Measurements from ENCODE around the gene KRTAP9-1.
"Not testable (repeated sequence)": the region's sequence is repeated elsewhere in the genome, so short reads cannot be mapped to it uniquely, and the experiment has no call there.

KRTAP9-1 gene

DNA sequence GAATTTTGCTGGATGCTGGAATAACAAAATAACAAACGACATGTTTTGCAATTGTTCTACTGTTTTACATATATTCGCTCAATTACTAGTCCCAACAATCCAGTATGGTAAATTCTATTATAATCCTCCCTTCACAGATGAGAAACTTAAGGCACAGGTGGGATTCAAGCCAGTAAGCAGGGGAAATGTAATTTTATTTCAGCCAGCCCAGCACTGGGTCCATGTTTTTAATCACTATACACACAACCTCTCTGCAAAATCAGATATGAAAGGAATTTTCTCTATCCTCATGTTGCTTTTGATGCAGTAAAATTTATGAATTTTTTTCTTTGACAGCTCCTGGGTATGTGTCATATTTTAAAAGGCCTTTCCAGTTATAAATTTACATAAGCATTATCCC lies 44.4 kb upstream of the KRTAP9-1 start:
- TF ChIP-seq SPI1 (IDR thresholded peaks at IDR 0.05; ENCODE audit: borderline replicate concordance, low read depth) (no peak), GABPA (IDR thresholded peaks at IDR 0.05; ENCODE audit: low read depth) (no peak), POLR2AphosphoS5 (IDR thresholded peaks at IDR 0.05; ENCODE audit: low read depth) (no peak)
- TF ChIP-seq, protein P1, sequence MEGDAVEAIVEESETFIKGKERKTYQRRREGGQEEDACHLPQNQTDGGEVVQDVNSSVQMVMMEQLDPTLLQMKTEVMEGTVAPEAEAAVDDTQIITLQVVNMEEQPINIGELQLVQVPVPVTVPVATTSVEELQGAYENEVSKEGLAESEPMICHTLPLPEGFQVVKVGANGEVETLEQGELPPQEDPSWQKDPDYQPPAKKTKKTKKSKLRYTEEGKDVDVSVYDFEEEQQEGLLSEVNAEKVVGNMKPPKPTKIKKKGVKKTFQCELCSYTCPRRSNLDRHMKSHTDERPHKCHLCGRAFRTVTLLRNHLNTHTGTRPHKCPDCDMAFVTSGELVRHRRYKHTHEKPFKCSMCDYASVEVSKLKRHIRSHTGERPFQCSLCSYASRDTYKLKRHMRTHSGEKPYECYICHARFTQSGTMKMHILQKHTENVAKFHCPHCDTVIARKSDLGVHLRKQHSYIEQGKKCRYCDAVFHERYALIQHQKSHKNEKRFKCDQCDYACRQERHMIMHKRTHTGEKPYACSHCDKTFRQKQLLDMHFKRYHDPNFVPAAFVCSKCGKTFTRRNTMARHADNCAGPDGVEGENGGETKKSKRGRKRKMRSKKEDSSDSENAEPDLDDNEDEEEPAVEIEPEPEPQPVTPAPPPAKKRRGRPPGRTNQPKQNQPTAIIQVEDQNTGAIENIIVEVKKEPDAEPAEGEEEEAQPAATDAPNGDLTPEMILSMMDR (IDR thresholded peaks at IDR 0.05; ENCODE audit: insufficient read depth, low read length): no peak
- TF ChIP-seq, protein P2, sequence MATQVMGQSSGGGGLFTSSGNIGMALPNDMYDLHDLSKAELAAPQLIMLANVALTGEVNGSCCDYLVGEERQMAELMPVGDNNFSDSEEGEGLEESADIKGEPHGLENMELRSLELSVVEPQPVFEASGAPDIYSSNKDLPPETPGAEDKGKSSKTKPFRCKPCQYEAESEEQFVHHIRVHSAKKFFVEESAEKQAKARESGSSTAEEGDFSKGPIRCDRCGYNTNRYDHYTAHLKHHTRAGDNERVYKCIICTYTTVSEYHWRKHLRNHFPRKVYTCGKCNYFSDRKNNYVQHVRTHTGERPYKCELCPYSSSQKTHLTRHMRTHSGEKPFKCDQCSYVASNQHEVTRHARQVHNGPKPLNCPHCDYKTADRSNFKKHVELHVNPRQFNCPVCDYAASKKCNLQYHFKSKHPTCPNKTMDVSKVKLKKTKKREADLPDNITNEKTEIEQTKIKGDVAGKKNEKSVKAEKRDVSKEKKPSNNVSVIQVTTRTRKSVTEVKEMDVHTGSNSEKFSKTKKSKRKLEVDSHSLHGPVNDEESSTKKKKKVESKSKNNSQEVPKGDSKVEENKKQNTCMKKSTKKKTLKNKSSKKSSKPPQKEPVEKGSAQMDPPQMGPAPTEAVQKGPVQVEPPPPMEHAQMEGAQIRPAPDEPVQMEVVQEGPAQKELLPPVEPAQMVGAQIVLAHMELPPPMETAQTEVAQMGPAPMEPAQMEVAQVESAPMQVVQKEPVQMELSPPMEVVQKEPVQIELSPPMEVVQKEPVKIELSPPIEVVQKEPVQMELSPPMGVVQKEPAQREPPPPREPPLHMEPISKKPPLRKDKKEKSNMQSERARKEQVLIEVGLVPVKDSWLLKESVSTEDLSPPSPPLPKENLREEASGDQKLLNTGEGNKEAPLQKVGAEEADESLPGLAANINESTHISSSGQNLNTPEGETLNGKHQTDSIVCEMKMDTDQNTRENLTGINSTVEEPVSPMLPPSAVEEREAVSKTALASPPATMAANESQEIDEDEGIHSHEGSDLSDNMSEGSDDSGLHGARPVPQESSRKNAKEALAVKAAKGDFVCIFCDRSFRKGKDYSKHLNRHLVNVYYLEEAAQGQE (IDR thresholded peaks at IDR 0.05; ENCODE audit: insufficient replicate concordance, low read depth): no peak
- H3K27me3 ChIP-seq (ENCODE audit: insufficient read depth, poor library complexity, severe bottlenecking): no peaks in the 10 kb centered on the region
- H3K27ac ChIP-seq (replicated peaks): no peak overlapping the region
- no peak for DNase-seq (ENCODE audit: low read depth in 1 of 2, low spot score in 1 of 2)
- no peak overlapping the region for H3K4me3 ChIP-seq (replicated peaks; ENCODE audit: insufficient read depth, low read length)

DNA sequence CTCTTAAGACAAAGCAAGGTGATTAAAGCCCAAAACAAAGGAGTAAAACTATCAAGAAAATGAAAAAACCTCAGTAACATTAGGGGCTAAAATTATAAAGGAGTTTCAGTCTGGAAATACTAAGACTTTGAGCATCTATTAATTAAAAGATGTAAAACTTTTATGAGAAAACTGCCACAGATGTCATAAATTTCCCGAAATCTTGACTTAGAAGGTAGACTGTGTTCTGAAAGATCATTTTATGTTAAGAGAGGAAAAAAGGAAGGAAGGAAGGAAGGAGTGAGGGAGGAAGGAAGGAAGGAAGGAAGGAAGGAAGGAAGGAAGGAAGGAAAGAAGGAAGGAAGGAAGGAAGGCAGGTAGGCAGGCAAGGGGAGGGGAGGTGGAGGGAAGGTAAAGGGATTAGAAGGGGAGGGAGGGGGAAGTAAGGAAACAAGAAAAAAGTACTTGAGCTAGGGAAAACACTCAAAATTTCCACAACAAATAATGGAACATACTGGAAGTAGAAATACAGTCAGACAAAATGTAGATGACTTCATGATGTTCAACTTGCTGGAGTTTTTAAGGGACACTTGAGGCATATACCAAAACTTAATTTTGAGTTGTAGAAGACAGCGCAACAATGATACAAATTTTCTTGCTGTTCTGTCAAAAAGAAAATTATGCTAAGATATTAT lies 42.0 kb upstream of the KRTAP9-1 start:
- Histone ChIP-seq H3K27me3 (ENCODE audit: insufficient read depth, poor library complexity, severe bottlenecking) (peaks cover 2% of the 10 kb centered on the region), H3K4me3 (replicated peaks; ENCODE audit: insufficient read depth, low read length) (no peak overlapping the region), H3K27ac (replicated peaks) (no peak overlapping the region)
- TF ChIP-seq POLR2AphosphoS5 (IDR thresholded peaks at IDR 0.05; ENCODE audit: low read depth): no peak
- TF ChIP-seq, protein P2 (IDR thresholded peaks at IDR 0.05; ENCODE audit: insufficient replicate concordance, low read depth): no peak
- TF ChIP-seq SPI1 (IDR thresholded peaks at IDR 0.05; ENCODE audit: borderline replicate concordance, low read depth): no peak
- TF ChIP-seq GABPA (IDR thresholded peaks at IDR 0.05; ENCODE audit: low read depth): no peak
- TF ChIP-seq, protein P1 (IDR thresholded peaks at IDR 0.05; ENCODE audit: insufficient read depth, low read length): no peak
- no peak for DNase-seq (ENCODE audit: low read depth in 1 of 2, low spot score in 1 of 2)

DNA sequence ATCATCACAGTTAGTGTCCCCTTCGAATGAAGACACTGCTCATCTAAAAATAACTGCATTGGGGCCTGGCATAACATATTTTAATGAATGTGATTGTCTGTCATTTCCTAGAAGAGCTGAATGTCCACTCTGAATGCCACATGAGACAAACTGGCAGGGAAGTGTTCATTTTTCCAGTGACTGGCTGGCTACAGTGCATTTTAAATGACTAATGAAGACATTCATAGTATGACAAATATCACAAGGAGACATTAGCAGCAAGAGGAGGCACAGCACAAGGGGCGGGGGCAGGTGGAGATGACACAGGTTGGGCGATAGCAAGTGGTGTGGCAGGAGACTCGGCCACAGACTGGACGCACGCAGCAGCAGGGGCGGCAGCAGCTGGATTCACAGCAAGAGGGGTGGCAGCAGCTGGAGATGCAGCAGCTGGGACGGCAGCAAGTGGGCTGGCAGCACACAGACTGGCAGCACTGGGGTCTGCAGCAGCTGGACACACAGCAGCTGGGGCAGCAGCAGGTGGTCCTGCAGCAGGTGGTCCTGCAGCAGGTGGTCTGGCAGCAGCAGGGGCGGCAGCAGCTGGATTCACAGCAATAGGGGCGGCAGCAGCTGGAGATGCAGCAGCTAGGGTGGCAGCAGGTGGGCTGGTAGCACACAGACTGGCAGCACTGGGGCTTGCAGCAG lies 40.6 kb upstream of the KRTAP9-1 start:
- H3K27ac ChIP-seq (replicated peaks); H3K27me3 ChIP-seq (ENCODE audit: insufficient read depth, poor library complexity, severe bottlenecking); H3K4me3 ChIP-seq (replicated peaks; ENCODE audit: insufficient read depth, low read length); DNase-seq (ENCODE audit: low read depth in 1 of 2, low spot score in 1 of 2): not testable (repeated sequence)

DNA sequence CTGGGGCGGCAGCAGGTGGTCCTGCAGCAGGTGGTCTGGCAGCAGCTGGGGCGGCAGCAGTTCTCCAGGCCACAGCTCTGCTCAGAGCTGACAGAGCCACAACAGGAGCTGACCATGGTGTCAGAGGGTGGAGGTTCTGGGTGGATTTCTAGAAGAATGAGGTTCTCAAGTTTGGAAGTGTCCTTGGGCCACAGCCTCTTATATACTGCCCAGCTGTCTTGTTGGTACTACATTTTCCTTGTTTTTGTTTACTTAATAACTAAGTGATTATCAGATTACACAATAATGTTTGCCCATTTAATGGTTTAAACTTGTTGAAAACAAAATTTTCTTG lies 40.1 kb upstream of the KRTAP9-1 start, which contains the start of gene KRTAP4-5:
Gene KRTAP4-5, minus strand, starts transcription at position 174 of the 334 bp plus-strand sequence. Its CDS starts 58 bp downstream, at position 116.
- H3K27ac ChIP-seq (replicated peaks): no peak within 1 kb of the TSS
- TF ChIP-seq, protein P2 (IDR thresholded peaks at IDR 0.05; ENCODE audit: insufficient replicate concordance, low read depth): peak; percentile 37
- TF ChIP-seq, protein P1 (IDR thresholded peaks at IDR 0.05; ENCODE audit: insufficient read depth, low read length): no peak
- H3K4me3 ChIP-seq (replicated peaks; ENCODE audit: insufficient read depth, low read length): no peak within 1 kb of the TSS
- peaks cover 2% of the 10 kb centered on the region for H3K27me3 ChIP-seq (ENCODE audit: insufficient read depth, poor library complexity, severe bottlenecking)
- DNase-seq (ENCODE audit: low read depth in 1 of 2, low spot score in 1 of 2): no peak
